Measurements from ENCODE around the gene CCL3.

GRCh38 chr17:36089888-36090836, at the start of gene CCL3:
- TF ChIP-seq CEBPB (IDR thresholded peaks at IDR 0.05; ENCODE audit: low read depth, low read length) (no peak), RAD21 (IDR thresholded peaks at IDR 0.05; ENCODE audit: low read length) (no peak), CTCF (conservative IDR thresholded peaks at IDR 0.05; ENCODE audit: low read depth, low read length) (no peak), POLR2A (IDR thresholded peaks at IDR 0.05; ENCODE audit: low read depth, low read length) (no peak), MAFK (IDR thresholded peaks at IDR 0.05; ENCODE audit: low read depth, low read length) (no peak), FOS (IDR thresholded peaks at IDR 0.05; ENCODE audit: low read depth, low read length) (no peak), ELK1 (IDR thresholded peaks at IDR 0.05; ENCODE audit: borderline replicate concordance, low read depth, low read length) (no peak), USF2 (IDR thresholded peaks at IDR 0.05; ENCODE audit: low read depth, low read length) (no peak), BHLHE40 (IDR thresholded peaks at IDR 0.05; ENCODE audit: low read depth, low read length) (no peak), MXI1 (IDR thresholded peaks at IDR 0.05; ENCODE audit: borderline replicate concordance, low read depth, low read length) (no peak), RFX5 (IDR thresholded peaks at IDR 0.05; ENCODE audit: low read depth, low read length) (no peak)
